GM12878 (cell line): Measurements from ENCODE around the gene LRRC10B. TPM values are rescaled to one million over a fixed set of nuclear protein-coding genes. Genes with fewer than 3 reads are reported as not detected.

Source experiments
- ATAC-seq: fragments of 200-7000 bp; cut with Tn5 transposase; 3 replicates; pipeline ENCODE4 v1.9.1; 2020; ENCODE audit warnings: mild to moderate bottlenecking, moderate library complexity
- BruUV-seq: library from RNA; stranded (reverse); fragments of 400-500 nt; replicated peaks from 2 replicates; lab custom pipeline; 2021; lab: Mats Ljungman, UMichigan
- CTCF ChIA-PET: fragments of 300-600 bp; sonication (Branson Sonifier 250); formaldehyde crosslinking; extraction: SDS; loops from one replicate; lab custom pipeline; 2021; ENCODE audit warnings: inconsistent platforms; lab: Yijun Ruan, JAX
- POLR2A ChIA-PET: fragments of 350-600 bp; formaldehyde crosslinking; extraction: SDS; loops from one replicate; lab custom pipeline; 2021; ENCODE audit warnings: inconsistent platforms; lab: Charles Lee
- RAD21 ChIA-PET: fragments of 300-600 bp; sonication (Branson Sonifier 250); formaldehyde crosslinking; loops from one replicate; lab custom pipeline; 2023; ENCODE audit warnings: antibody characterized with exemption; ENCODE audit not compliant: unreplicated experiment; lab: Charles Lee
- SMC1A ChIA-PET: fragments of 300-600 bp; sonication (Branson Sonifier 250); formaldehyde crosslinking; loops from one replicate; lab custom pipeline; 2023; ENCODE audit not compliant: unreplicated experiment, uncharacterized antibody; lab: Charles Lee
- DNase-seq: peaks from one replicate; pipeline ENCODE4 v3.0.0-alpha.2; 2011; ENCODE audit warnings: low read depth, low spot score
- FAIRE-seq: peaks from 3 replicates; lab custom pipeline; 2011; peaks lifted over from hg19 to GRCh38; lab: Jason Lieb, UNC
- H2AFZ ChIP-seq: 2 replicates; pipeline ENCODE4 v1.6.0; 2011; ENCODE audit warnings: low read depth, low read length, control low read depth; ENCODE audit not compliant: control insufficient read depth
- H3K27ac ChIP-seq: 2 replicates; pipeline ENCODE4 v1.5.1; 2011; ENCODE audit warnings: control low read depth; ENCODE audit not compliant: control insufficient read depth, insufficient read depth
- H3K27me3 ChIP-seq, 2 experiments: replicated peaks in 1 of 2; 2 replicates each; pipeline versions ENCODE4 v1.6.0 to v1.6.1; 2011; ENCODE audit warnings: low read length in 1 of 2; ENCODE audit not compliant: control insufficient read depth in 2 of 2, insufficient read depth in 2 of 2
- H3K36me3 ChIP-seq, 2 experiments: 2 replicates each; pipeline ENCODE4 v1.5.1; 2011; ENCODE audit warnings: low read length in 1 of 2; ENCODE audit not compliant: control insufficient read depth in 2 of 2, insufficient read depth in 2 of 2
- H3K4me1 ChIP-seq: 2 replicates; pipeline ENCODE4 v1.6.1; 2011; ENCODE audit warnings: mild to moderate bottlenecking, low read length, moderate library complexity, mixed read lengths; ENCODE audit not compliant: control insufficient read depth, insufficient read depth
- H3K4me2 ChIP-seq: 2 replicates; pipeline ENCODE4 v1.6.0; 2011; ENCODE audit warnings: control low read depth; ENCODE audit not compliant: control insufficient read depth, insufficient read depth
- H3K4me3 ChIP-seq: fragments of 200-600 bp; sonication (generic); 2 replicates; pipeline ENCODE4 v1.5.1; 2016
- H3K79me2 ChIP-seq: 2 replicates; pipeline ENCODE4 v1.6.0; 2011; ENCODE audit warnings: low read length; ENCODE audit not compliant: control insufficient read depth, insufficient read depth
- H3K9ac ChIP-seq: 2 replicates; pipeline ENCODE4 v1.8.0; 2011; ENCODE audit warnings: low read length, control low read depth, mixed read lengths; ENCODE audit not compliant: control insufficient read depth, insufficient read depth
- H3K9me3 ChIP-seq: replicated peaks from 3 replicates; pipeline ENCODE4 v1.5.1; 2011; ENCODE audit warnings: mild to moderate bottlenecking, low read length; ENCODE audit not compliant: control insufficient read depth, insufficient read depth
- H4K20me1 ChIP-seq: 2 replicates; pipeline ENCODE4 v1.6.0; 2011; ENCODE audit not compliant: control insufficient read depth, insufficient read depth
- DPF2 ChIP-seq: fragments of 450-650 bp; IDR thresholded peaks from 2 replicates; pipeline ENCODE4 v1.6.1; 2017; ENCODE audit warnings: mild to moderate bottlenecking
- EGR1 ChIP-seq, 2 experiments: IDR thresholded peaks; 1 replicate in 1 of 2; 2 replicates in 1 of 2; pipeline ENCODE4 v1.6.1; 2011 to 2012; ENCODE audit warnings: low read depth in 2 of 2, low read length in 2 of 2, borderline replicate concordance in 1 of 2, mild to moderate bottlenecking in 1 of 2, moderate library complexity in 1 of 2
- EP300 ChIP-seq, 2 experiments: fragments of 150-350 bp in 1 of 2; IDR thresholded peaks; 2 replicates each; pipeline ENCODE4 v1.6.1; 2011 to 2012; ENCODE audit warnings: low read depth in 2 of 2, low read length in 2 of 2, borderline replicate concordance in 1 of 2, improper control_type of control experiment in 1 of 2, inconsistent platforms in 1 of 2; ENCODE audit not compliant: control insufficient read depth in 1 of 2
- HSF1 ChIP-seq: fragments of 150-350 bp; IDR thresholded peaks from 2 replicates; pipeline ENCODE4 v1.6.1; 2014; ENCODE audit warnings: mild to moderate bottlenecking, low read depth, low read length
- SUZ12 ChIP-seq: fragments of 200-600 bp; sonication (generic); IDR thresholded peaks from one replicate; pipeline ENCODE4 v1.6.1; 2018; ENCODE audit warnings: antibody characterized with exemption, mild to moderate bottlenecking; ENCODE audit not compliant: unreplicated experiment
- ZBED1 ChIP-seq: IDR thresholded peaks from 2 replicates; pipeline ENCODE4 v1.6.1; 2016; ENCODE audit warnings: borderline replicate concordance
- ZNF207 ChIP-seq: fragments of 450-650 bp; IDR thresholded peaks from 2 replicates; pipeline ENCODE4 v1.6.1; 2014; ENCODE audit warnings: antibody characterized with exemption, mild to moderate bottlenecking, borderline replicate concordance
- WGBS: methylation state at CpG from one replicate; pipeline ENCODE4 v1.1.6; 2016; ENCODE audit warnings: low lambda C conversion rate; ENCODE audit not compliant: insufficient replicate concordance, insufficient coverage; ENCODE audit errors: missing lambda C conversion rate; 5-methylcytosine and 5-hydroxymethylcytosine counted together
- in situ Hi-C: fragments of 300-500 bp; cut with MboI; formaldehyde crosslinking; loops from 9 replicates; pipeline ENCODE4 v1.14.3; 2018; ENCODE audit warnings: mixed read lengths
- intact Hi-C: fragments of 100-400 bp; cut with micrococcal nuclease; formaldehyde crosslinking; loops from one replicate; pipeline ENCODE4 v1.14.2; 2022; ENCODE audit not compliant: unreplicated experiment
- polyA plus RNA-seq, 11 experiments: library from polyadenylated mRNA; depleted of rRNA in 4 of 11; unstranded in 6 of 11; stranded (reverse) in 5 of 11; fragments of >200 nt; fragmentation: Nextera tagmentation in 4 of 11; fragmentation: Illumina TruSeq in 1 of 11; extraction: Ambion mirVana in 4 of 11; extraction: Trizol in 1 of 11; gene quantifications; 1 replicate in 1 of 11; 2 replicates in 10 of 11; pipeline versions ENCODE4 v1.2.1 to v1.2.3, GENCODE V29; 2011 to 2016; ENCODE audit warnings: inconsistent platforms in 2 of 11, missing spikeins in 2 of 11, low read depth in 1 of 11
- total RNA-seq, 4 experiments: library from RNA; depleted of rRNA in 3 of 4; stranded (reverse); fragments of >200 nt in 3 of 4; fragmentation: Illumina TruSeq in 1 of 4; extraction: Trizol in 1 of 4; gene quantifications; 2 replicates each; pipeline versions ENCODE4 v1.2.1 to v1.2.3, GENCODE V29; 2013 to 2021

LRRC10B gene
- total and polyA plus RNA-seq, 10 of the 15 experiments (the other 5 are each of a cell fraction or from before 2014, with no cell fraction given) = not detected

DNA sequence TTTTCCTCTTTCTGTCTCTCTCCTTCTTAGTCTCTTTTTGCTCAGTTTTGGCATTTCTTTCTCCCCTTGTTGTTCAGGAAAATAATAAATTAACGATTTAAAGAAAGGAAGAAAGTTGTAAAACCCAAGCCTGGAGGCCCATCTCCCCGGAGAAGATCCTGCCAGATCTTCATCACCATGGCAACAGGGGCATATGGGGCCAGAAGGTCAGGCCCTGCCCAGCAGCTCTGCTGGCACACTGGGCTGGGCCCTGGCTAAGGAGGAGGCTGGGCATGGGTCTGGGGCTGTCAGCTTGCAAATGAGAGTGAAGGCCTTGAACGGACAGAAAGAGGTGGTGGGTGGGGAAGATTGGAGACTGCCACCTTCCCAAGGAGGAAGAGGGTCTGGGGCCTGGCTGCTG, 2.8 kb downstream of the LRRC10B start:
- RAD21 ChIA-PET = no interaction called here
- Histone ChIP-seq H3K4me3 (no peak overlapping the region), H3K36me3 (no peaks in the 10 kb centered on the region), H3K9me3 (no peaks in the 10 kb centered on the region), H2AFZ (no peak overlapping the region), H3K4me1 (no peaks in the 10 kb centered on the region), H3K79me2 (no peaks in the 10 kb centered on the region), H3K4me2 (no peak overlapping the region), H3K27ac (no peak overlapping the region), H3K27me3 (peaks cover 9 to 12% of the 10 kb centered on the region in 2 experiments), H3K9ac (no peak overlapping the region), H4K20me1 (no peaks in the 10 kb centered on the region)
- ATAC-seq (no peak), DNase-seq (no peak), FAIRE-seq (no peak)
- CTCF ChIA-PET = no interaction called here
- in situ Hi-C loops = no loop called here
- BruUV-seq = no TSS peak
- SMC1A ChIA-PET = no interaction called here
- TF ChIP-seq HSF1 = no peak
- TF ChIP-seq SUZ12 = no peak
- TF ChIP-seq ZNF207 = no peak
- TF ChIP-seq DPF2 = no peak
- TF ChIP-seq EP300 (IDR thresholded peaks at IDR 0.05; ENCODE audit: borderline replicate concordance in 1 of 2, control insufficient read depth in 1 of 2, low read depth in 2 of 2, low read length in 2 of 2) = no peak
- no peak for TF ChIP-seq ZBED1
- no peak for TF ChIP-seq EGR1 (IDR thresholded peaks at IDR 0.05; ENCODE audit: borderline replicate concordance in 1 of 2, low read depth in 2 of 2, low read length in 2 of 2)
- WGBS = 6% methylated on average over 3 of the region's 3 CpGs
- intact Hi-C loops = no loop called here
- POLR2A ChIA-PET = no interaction called here
